Endothelial cell (in vitro differentiated cells): ENCODE measurements around the gene SRPK1. TPM values are rescaled to one million over a fixed set of nuclear protein-coding genes. Genes with fewer than 3 reads are reported as not detected.

ENCODE experiments used
- DNase-seq: peaks from one replicate; pipeline ENCODE4 v3.0.0; 2021; ENCODE audit warnings: low spot score
- H3K27ac Mint-ChIP-seq: one replicate; pipeline ENCODE4 v1.8.0; 2021; ENCODE audit warnings: mixed read lengths, inconsistent platforms; ENCODE audit not compliant: unreplicated experiment
- H3K27me3 Mint-ChIP-seq: one replicate; pipeline ENCODE4 v1.8.0; 2021; ENCODE audit warnings: mild to moderate bottlenecking, moderate library complexity, mixed read lengths, inconsistent platforms; ENCODE audit not compliant: unreplicated experiment
- H3K36me3 Mint-ChIP-seq: one replicate; pipeline ENCODE4 v1.8.0; 2021; ENCODE audit warnings: mild to moderate bottlenecking, low read depth, mixed read lengths, inconsistent platforms; ENCODE audit not compliant: unreplicated experiment
- H3K4me1 Mint-ChIP-seq: one replicate; pipeline ENCODE4 v1.8.0; 2021; ENCODE audit warnings: mild to moderate bottlenecking, mixed read lengths, inconsistent platforms; ENCODE audit not compliant: unreplicated experiment
- H3K4me3 Mint-ChIP-seq: one replicate; pipeline ENCODE4 v1.8.0; 2021; ENCODE audit warnings: mild to moderate bottlenecking, mixed read lengths, inconsistent platforms; ENCODE audit not compliant: unreplicated experiment
- H3K9me3 Mint-ChIP-seq: one replicate; pipeline ENCODE4 v1.8.0; 2021; ENCODE audit warnings: mixed read lengths, inconsistent platforms; ENCODE audit not compliant: unreplicated experiment
- CTCF ChIP-seq: fragments of 200-600 bp; sonication (generic); IDR thresholded peaks from one replicate; pipeline ENCODE4 v1.5.0; 2021; ENCODE audit warnings: antibody characterized with exemption; ENCODE audit not compliant: unreplicated experiment
- total RNA-seq: library from RNA; stranded (reverse); fragmentation: NEBNext Ultra II Directional; extraction: Animal tissue kit (Norgen Biotek cat#: 25700); gene quantifications from one replicate; pipeline ENCODE4 v1.2.1, GENCODE V29; 2021; ENCODE audit not compliant: unreplicated experiment

Gene SRPK1
- total RNA-seq, 1 donor from 2014 or later: 59.6 TPM

GRCh38 chr6:35894776-35895175 lies 26.1 kb downstream of the SRPK1 start:
- Mint-ChIP-seq H3K27me3 (no peaks in the 10 kb centered on the region), H3K27ac (no peak overlapping the region), H3K4me3 (no peak overlapping the region), H3K4me1 (peaks cover 11% of the 10 kb centered on the region), H3K36me3 (peaks cover 6% of the 10 kb centered on the region), H3K9me3 (no peaks in the 10 kb centered on the region)
- TF ChIP-seq CTCF: no peak
- DNase-seq: no peak

GRCh38 chr6:35893246-35893645 lies 27.7 kb downstream of the SRPK1 start:
- Mint-ChIP-seq H3K4me3 (no peak overlapping the region), H3K9me3 (no peaks in the 10 kb centered on the region), H3K27me3 (no peaks in the 10 kb centered on the region), H3K4me1 (peaks cover 11% of the 10 kb centered on the region), H3K27ac (no peak overlapping the region), H3K36me3 (no peaks in the 10 kb centered on the region)
- no peak for TF ChIP-seq CTCF
- DNase-seq: no peak

GRCh38 chr6:35892482-35892881 lies 28.4 kb downstream of the SRPK1 start:
- Mint-ChIP-seq H3K4me3 (no peak overlapping the region), H3K27ac (no peak overlapping the region)
- no peak for TF ChIP-seq CTCF

GRCh38 chr6:35879151-35879550 lies 41.7 kb downstream of the SRPK1 start:
- Mint-ChIP-seq H3K36me3 (peaks cover 32% of the 10 kb centered on the region), H3K9me3 (no peaks in the 10 kb centered on the region), H3K27ac (no peak overlapping the region), H3K27me3 (no peaks in the 10 kb centered on the region), H3K4me1 (peaks cover 5% of the 10 kb centered on the region), H3K4me3 (no peak overlapping the region)
- no peak for DNase-seq
- no peak for TF ChIP-seq CTCF

More at GRCh38 chr6:35892482-35892881, 28.4 kb downstream of the SRPK1 start:
- no peak for DNase-seq
- no peaks in the 10 kb centered on the region for H3K27me3 Mint-ChIP-seq
- peaks cover 11% of the 10 kb centered on the region for H3K4me1 Mint-ChIP-seq
- H3K36me3 Mint-ChIP-seq: no peaks in the 10 kb centered on the region
- no peaks in the 10 kb centered on the region for H3K9me3 Mint-ChIP-seq

- peaks cover 5% of the 10 kb centered on the region for H3K4me1 Mint-ChIP-seq
- peaks cover 30% of the 10 kb centered on the region for H3K36me3 Mint-ChIP-seq
- no peaks in the 10 kb centered on the region for H3K27me3 Mint-ChIP-seq
- H3K27ac Mint-ChIP-seq: no peak overlapping the region
- no peaks in the 10 kb centered on the region for H3K9me3 Mint-ChIP-seq
- no peak overlapping the region for H3K4me3 Mint-ChIP-seq
- no peak for DNase-seq
- no peak for TF ChIP-seq CTCF
Observed at GRCh38 chr6:35876902-35877301, 44.0 kb downstream of the SRPK1 start.
